ENCODE measurements around the gene ANAPC13.

Gene ANAPC13

GRCh38 chr3:134446800-134447199 lies 39.0 kb downstream of the ANAPC13 start:
- CTCF ChIA-PET: no interaction called here
- POLR2A ChIA-PET: no interaction called here
- TF ChIP-seq LEF1 (IDR thresholded peaks at IDR 0.05; ENCODE audit: borderline replicate concordance) (no peak), TARDBP (IDR thresholded peaks at IDR 0.05) (no peak), CTBP1 (IDR thresholded peaks at IDR 0.05; ENCODE audit: borderline replicate concordance) (no peak), ARNT (IDR thresholded peaks at IDR 0.05) (no peak), FOXA1 (IDR thresholded peaks at IDR 0.05) (no peak), SUZ12 (IDR thresholded peaks at IDR 0.05) (no peak), NFRKB (IDR thresholded peaks at IDR 0.05) (no peak), FOXK2 (IDR thresholded peaks at IDR 0.05) (no peak)
- no peak for DNase-seq (ENCODE audit: extremely low spot score)

GRCh38 chr3:134445636-134446035 lies 40.1 kb downstream of the ANAPC13 start:
- no peak for DNase-seq (ENCODE audit: extremely low spot score)
- ChIA-PET POLR2A (no interaction called here), CTCF (interaction anchor here (0.6 to 0.8 kb wide), 2 partner anchors 68 to 73 kb away, joined by 3 read pairs; no protein-coding TSS in a partner anchor)
- TF ChIP-seq SP1 (IDR thresholded peaks at IDR 0.05) (no peak), SUZ12 (IDR thresholded peaks at IDR 0.05) (no peak), LEF1 (IDR thresholded peaks at IDR 0.05; ENCODE audit: borderline replicate concordance) (no peak), ELF4 (IDR thresholded peaks at IDR 0.05) (no peak), ARNT (IDR thresholded peaks at IDR 0.05) (no peak), NFRKB (IDR thresholded peaks at IDR 0.05) (no peak), L3MBTL2 (conservative IDR thresholded peaks at IDR 0.05) (no peak)

GRCh38 chr3:134445095-134445494 lies 40.7 kb downstream of the ANAPC13 start:
- TF ChIP-seq BHLHE40 (IDR thresholded peaks at IDR 0.05; ENCODE audit: borderline replicate concordance) (no peak), L3MBTL2 (conservative IDR thresholded peaks at IDR 0.05) (no peak), FOXM1 (IDR thresholded peaks at IDR 0.05; ENCODE audit: borderline replicate concordance) (no peak), CTBP1 (IDR thresholded peaks at IDR 0.05; ENCODE audit: borderline replicate concordance) (no peak), ELF4 (IDR thresholded peaks at IDR 0.05) (no peak), ARNT (IDR thresholded peaks at IDR 0.05) (no peak), NFRKB (IDR thresholded peaks at IDR 0.05) (no peak), FOXK2 (IDR thresholded peaks at IDR 0.05) (no peak), HDGF (IDR thresholded peaks at IDR 0.05; ENCODE audit: borderline replicate concordance) (no peak), SUZ12 (IDR thresholded peaks at IDR 0.05) (no peak), FOXA1 (IDR thresholded peaks at IDR 0.05) (no peak), SP1 (IDR thresholded peaks at IDR 0.05) (no peak), LEF1 (IDR thresholded peaks at IDR 0.05; ENCODE audit: borderline replicate concordance) (no peak)
- CTCF ChIA-PET: interaction anchor here (0.6 kb wide), 1 partner anchor 67 kb away, joined by 3 read pairs; no protein-coding TSS in a partner anchor
- DNase-seq (ENCODE audit: extremely low spot score): no peak
- POLR2A ChIA-PET: no interaction called here

DNA sequence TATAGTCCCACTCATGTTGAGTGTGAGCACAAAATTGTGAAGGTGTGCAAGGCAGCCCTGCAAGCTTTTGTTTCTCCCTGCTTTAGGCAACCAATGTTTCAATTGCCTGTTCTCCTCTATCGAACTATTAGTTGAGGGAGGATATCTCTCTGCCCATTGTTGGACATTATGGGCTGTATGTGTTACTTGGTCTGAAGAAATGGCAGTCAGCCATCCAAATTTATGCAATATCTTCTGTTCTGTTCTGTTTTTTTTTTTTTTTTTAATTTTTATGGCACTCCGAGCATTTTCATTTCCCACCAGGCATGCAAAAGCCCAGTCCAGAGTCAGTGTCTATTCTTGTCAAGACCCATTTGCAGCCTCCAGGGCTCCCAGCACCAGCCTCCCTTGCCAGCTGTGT lies 44.0 kb downstream of the ANAPC13 start:
- POLR2A ChIA-PET: no interaction called here
- CTCF ChIA-PET: no interaction called here
- no peak for DNase-seq (ENCODE audit: extremely low spot score)
- TF ChIP-seq ELF4 (IDR thresholded peaks at IDR 0.05): no peak
- TF ChIP-seq LEF1 (IDR thresholded peaks at IDR 0.05; ENCODE audit: borderline replicate concordance): no peak
- TF ChIP-seq PKNOX1 (IDR thresholded peaks at IDR 0.05): no peak
- no peak for TF ChIP-seq FOXM1 (IDR thresholded peaks at IDR 0.05; ENCODE audit: borderline replicate concordance)
- TF ChIP-seq BHLHE40 (IDR thresholded peaks at IDR 0.05; ENCODE audit: borderline replicate concordance): no peak
- no peak for TF ChIP-seq CTBP1 (IDR thresholded peaks at IDR 0.05; ENCODE audit: borderline replicate concordance)
- TF ChIP-seq SP1 (IDR thresholded peaks at IDR 0.05): no peak
- TF ChIP-seq HDGF (IDR thresholded peaks at IDR 0.05; ENCODE audit: borderline replicate concordance): no peak
- TF ChIP-seq FOXK2 (IDR thresholded peaks at IDR 0.05): no peak
- TF ChIP-seq TARDBP (IDR thresholded peaks at IDR 0.05): no peak
- TF ChIP-seq FOXA1 (IDR thresholded peaks at IDR 0.05): no peak
- no peak for TF ChIP-seq L3MBTL2 (conservative IDR thresholded peaks at IDR 0.05)
- no peak for TF ChIP-seq ARNT (IDR thresholded peaks at IDR 0.05)
- TF ChIP-seq NFRKB (IDR thresholded peaks at IDR 0.05): no peak
- TF ChIP-seq SUZ12 (IDR thresholded peaks at IDR 0.05): no peak
- TF ChIP-seq ZNF384 (IDR thresholded peaks at IDR 0.05): no peak

GRCh38 chr3:134441321-134441720 lies 44.5 kb downstream of the ANAPC13 start:
- TF ChIP-seq ELF4 (IDR thresholded peaks at IDR 0.05) (no peak), TARDBP (IDR thresholded peaks at IDR 0.05) (no peak), SUZ12 (IDR thresholded peaks at IDR 0.05) (no peak), PKNOX1 (IDR thresholded peaks at IDR 0.05) (no peak), ARNT (IDR thresholded peaks at IDR 0.05) (no peak)
- DNase-seq (ENCODE audit: extremely low spot score): no peak
- POLR2A ChIA-PET: no interaction called here
- CTCF ChIA-PET: no interaction called here

- ChIA-PET POLR2A (no interaction called here), CTCF (no interaction called here)
- DNase-seq (ENCODE audit: extremely low spot score): no peak
- TF ChIP-seq HDGF (IDR thresholded peaks at IDR 0.05; ENCODE audit: borderline replicate concordance): no peak
- TF ChIP-seq CTBP1 (IDR thresholded peaks at IDR 0.05; ENCODE audit: borderline replicate concordance): no peak
- no peak for TF ChIP-seq FOXA1 (IDR thresholded peaks at IDR 0.05)
- TF ChIP-seq SP1 (IDR thresholded peaks at IDR 0.05): no peak
- no peak for TF ChIP-seq ARNT (IDR thresholded peaks at IDR 0.05)
- no peak for TF ChIP-seq FOXK2 (IDR thresholded peaks at IDR 0.05)
- no peak for TF ChIP-seq BHLHE40 (IDR thresholded peaks at IDR 0.05; ENCODE audit: borderline replicate concordance)
- TF ChIP-seq L3MBTL2 (conservative IDR thresholded peaks at IDR 0.05): no peak
- no peak for TF ChIP-seq NFRKB (IDR thresholded peaks at IDR 0.05)
- no peak for TF ChIP-seq ELF4 (IDR thresholded peaks at IDR 0.05)
- TF ChIP-seq FOXM1 (IDR thresholded peaks at IDR 0.05; ENCODE audit: borderline replicate concordance): no peak
- TF ChIP-seq SUZ12 (IDR thresholded peaks at IDR 0.05): no peak
- no peak for TF ChIP-seq LEF1 (IDR thresholded peaks at IDR 0.05; ENCODE audit: borderline replicate concordance)
- TF ChIP-seq TARDBP (IDR thresholded peaks at IDR 0.05): no peak
- TF ChIP-seq ZNF384 (IDR thresholded peaks at IDR 0.05): no peak
- TF ChIP-seq PKNOX1 (IDR thresholded peaks at IDR 0.05): no peak
Observed at GRCh38 chr3:134437211-134437752, 48.5 kb downstream of the ANAPC13 start.
